Hepatocyte (in vitro differentiated cells): ENCODE data around the gene RAB33A.

Source experiments
- CTCF ChIP-seq: fragments of 200-600 bp; sonication (generic); IDR thresholded peaks from 2 replicates; pipeline ENCODE4 v1.5.1; 2016; ENCODE audit warnings: antibody characterized with exemption, mild to moderate bottlenecking; ENCODE audit not compliant: poor library complexity
- EZH2 ChIP-seq: fragments of 200-600 bp; sonication (generic); IDR thresholded peaks from 2 replicates; pipeline ENCODE4 v1.6.1; 2016; ENCODE audit warnings: antibody characterized with exemption, mild to moderate bottlenecking, borderline replicate concordance
- EZH2phosphoT487 ChIP-seq: fragments of 200-600 bp; sonication (generic); IDR thresholded peaks from one replicate; pipeline ENCODE4 v1.6.1; 2018; ENCODE audit warnings: antibody characterized with exemption, mild to moderate bottlenecking, low read depth, moderate library complexity; ENCODE audit not compliant: unreplicated experiment, severe bottlenecking

- TF ChIP-seq CTCF (no peak), EZH2phosphoT487 (no peak), EZH2 (no peak)
Observed at GRCh38 chrX:130144509-130144908, 27.3 kb upstream of the RAB33A start.
